ENCODE results near the gene ZNF367.

The ZNF367 gene

DNA sequence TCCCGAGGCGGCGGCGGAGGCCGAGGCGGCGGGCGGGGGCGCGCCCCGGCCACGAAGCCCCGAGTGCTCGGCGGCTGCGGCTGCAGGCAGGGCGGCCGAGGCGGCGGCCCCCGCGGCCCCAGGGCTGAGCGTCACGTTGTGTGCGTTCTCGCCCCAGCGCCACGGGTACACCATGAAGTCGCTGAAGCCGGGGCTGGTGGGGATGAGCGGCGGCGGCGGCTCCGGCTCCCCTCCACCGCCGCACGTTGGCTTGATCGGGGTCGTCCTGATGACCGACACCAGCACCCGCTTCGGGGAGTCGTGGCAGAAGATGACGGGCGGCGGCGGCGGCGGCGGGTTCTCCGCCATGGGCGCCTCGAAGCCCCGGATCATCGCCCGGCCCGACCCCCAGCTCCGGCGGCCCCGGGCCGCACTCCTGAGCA lies 498 bp downstream of the ZNF367 start:
- TF ChIP-seq, protein P1, sequence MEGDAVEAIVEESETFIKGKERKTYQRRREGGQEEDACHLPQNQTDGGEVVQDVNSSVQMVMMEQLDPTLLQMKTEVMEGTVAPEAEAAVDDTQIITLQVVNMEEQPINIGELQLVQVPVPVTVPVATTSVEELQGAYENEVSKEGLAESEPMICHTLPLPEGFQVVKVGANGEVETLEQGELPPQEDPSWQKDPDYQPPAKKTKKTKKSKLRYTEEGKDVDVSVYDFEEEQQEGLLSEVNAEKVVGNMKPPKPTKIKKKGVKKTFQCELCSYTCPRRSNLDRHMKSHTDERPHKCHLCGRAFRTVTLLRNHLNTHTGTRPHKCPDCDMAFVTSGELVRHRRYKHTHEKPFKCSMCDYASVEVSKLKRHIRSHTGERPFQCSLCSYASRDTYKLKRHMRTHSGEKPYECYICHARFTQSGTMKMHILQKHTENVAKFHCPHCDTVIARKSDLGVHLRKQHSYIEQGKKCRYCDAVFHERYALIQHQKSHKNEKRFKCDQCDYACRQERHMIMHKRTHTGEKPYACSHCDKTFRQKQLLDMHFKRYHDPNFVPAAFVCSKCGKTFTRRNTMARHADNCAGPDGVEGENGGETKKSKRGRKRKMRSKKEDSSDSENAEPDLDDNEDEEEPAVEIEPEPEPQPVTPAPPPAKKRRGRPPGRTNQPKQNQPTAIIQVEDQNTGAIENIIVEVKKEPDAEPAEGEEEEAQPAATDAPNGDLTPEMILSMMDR (IDR thresholded peaks at IDR 0.05; ENCODE audit: insufficient read depth, low read length): no peak
- 0 out of 2 replicates have a peak, but pooled peaks have one; percentile 18 for TF ChIP-seq POLR2AphosphoS5 (IDR thresholded peaks at IDR 0.05; ENCODE audit: low read depth)
- no peak for TF ChIP-seq SPI1 (IDR thresholded peaks at IDR 0.05; ENCODE audit: borderline replicate concordance, low read depth)
- Histone ChIP-seq H3K27me3 (ENCODE audit: insufficient read depth, poor library complexity, severe bottlenecking) (no peaks in the 10 kb centered on the region), H3K4me3 (replicated peaks; ENCODE audit: insufficient read depth, low read length) (peak overlapping the region; percentile 79), H3K27ac (replicated peaks) (peak overlapping the region; percentile 100)
- no peak for DNase-seq (ENCODE audit: low read depth in 1 of 2, low spot score in 1 of 2)

DNA sequence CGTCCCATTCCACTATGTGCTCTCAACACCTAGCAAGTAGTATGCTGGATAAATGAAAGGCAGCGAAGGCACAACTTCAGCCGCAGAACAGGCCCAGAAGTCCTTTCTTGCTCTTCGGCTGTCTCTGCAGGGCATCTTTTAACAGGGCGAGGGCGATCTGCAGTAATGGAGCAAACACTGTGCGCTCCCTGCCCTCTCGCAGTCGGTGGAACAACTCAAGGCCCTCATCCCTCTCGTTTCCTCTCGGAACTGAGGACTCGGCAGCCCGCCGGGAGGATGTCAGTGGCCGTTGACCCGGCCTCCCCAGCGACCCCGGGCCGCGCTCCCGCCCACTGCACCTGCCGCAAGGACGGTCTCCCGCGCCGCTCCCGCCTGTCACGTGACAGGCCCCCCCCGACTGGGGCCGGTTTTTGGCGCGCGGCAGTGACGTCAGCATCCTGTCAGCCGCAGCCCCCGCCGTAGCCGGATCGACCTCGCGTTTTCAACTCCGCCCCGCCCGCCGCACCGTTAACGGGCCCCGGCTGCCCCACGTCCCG lies 1.1 kb downstream of the ZNF367 start:
- Histone ChIP-seq H3K4me3 (replicated peaks; ENCODE audit: insufficient read depth, low read length) (peak overlapping the region; percentile 79), H3K27me3 (ENCODE audit: insufficient read depth, poor library complexity, severe bottlenecking) (no peaks in the 10 kb centered on the region), H3K27ac (replicated peaks) (peak overlapping the region; percentile 69)
- TF ChIP-seq GABPA (IDR thresholded peaks at IDR 0.05; ENCODE audit: low read depth): no peak
- TF ChIP-seq, protein P2, sequence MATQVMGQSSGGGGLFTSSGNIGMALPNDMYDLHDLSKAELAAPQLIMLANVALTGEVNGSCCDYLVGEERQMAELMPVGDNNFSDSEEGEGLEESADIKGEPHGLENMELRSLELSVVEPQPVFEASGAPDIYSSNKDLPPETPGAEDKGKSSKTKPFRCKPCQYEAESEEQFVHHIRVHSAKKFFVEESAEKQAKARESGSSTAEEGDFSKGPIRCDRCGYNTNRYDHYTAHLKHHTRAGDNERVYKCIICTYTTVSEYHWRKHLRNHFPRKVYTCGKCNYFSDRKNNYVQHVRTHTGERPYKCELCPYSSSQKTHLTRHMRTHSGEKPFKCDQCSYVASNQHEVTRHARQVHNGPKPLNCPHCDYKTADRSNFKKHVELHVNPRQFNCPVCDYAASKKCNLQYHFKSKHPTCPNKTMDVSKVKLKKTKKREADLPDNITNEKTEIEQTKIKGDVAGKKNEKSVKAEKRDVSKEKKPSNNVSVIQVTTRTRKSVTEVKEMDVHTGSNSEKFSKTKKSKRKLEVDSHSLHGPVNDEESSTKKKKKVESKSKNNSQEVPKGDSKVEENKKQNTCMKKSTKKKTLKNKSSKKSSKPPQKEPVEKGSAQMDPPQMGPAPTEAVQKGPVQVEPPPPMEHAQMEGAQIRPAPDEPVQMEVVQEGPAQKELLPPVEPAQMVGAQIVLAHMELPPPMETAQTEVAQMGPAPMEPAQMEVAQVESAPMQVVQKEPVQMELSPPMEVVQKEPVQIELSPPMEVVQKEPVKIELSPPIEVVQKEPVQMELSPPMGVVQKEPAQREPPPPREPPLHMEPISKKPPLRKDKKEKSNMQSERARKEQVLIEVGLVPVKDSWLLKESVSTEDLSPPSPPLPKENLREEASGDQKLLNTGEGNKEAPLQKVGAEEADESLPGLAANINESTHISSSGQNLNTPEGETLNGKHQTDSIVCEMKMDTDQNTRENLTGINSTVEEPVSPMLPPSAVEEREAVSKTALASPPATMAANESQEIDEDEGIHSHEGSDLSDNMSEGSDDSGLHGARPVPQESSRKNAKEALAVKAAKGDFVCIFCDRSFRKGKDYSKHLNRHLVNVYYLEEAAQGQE (IDR thresholded peaks at IDR 0.05; ENCODE audit: insufficient replicate concordance, low read depth): no peak
- TF ChIP-seq, protein P1 (IDR thresholded peaks at IDR 0.05; ENCODE audit: insufficient read depth, low read length): no peak
- no peak for TF ChIP-seq SPI1 (IDR thresholded peaks at IDR 0.05; ENCODE audit: borderline replicate concordance, low read depth)
- no peak for TF ChIP-seq POLR2AphosphoS5 (IDR thresholded peaks at IDR 0.05; ENCODE audit: low read depth)
- DNase-seq (ENCODE audit: low read depth in 1 of 2, low spot score in 1 of 2): peak; percentile 75 to 83

DNA sequence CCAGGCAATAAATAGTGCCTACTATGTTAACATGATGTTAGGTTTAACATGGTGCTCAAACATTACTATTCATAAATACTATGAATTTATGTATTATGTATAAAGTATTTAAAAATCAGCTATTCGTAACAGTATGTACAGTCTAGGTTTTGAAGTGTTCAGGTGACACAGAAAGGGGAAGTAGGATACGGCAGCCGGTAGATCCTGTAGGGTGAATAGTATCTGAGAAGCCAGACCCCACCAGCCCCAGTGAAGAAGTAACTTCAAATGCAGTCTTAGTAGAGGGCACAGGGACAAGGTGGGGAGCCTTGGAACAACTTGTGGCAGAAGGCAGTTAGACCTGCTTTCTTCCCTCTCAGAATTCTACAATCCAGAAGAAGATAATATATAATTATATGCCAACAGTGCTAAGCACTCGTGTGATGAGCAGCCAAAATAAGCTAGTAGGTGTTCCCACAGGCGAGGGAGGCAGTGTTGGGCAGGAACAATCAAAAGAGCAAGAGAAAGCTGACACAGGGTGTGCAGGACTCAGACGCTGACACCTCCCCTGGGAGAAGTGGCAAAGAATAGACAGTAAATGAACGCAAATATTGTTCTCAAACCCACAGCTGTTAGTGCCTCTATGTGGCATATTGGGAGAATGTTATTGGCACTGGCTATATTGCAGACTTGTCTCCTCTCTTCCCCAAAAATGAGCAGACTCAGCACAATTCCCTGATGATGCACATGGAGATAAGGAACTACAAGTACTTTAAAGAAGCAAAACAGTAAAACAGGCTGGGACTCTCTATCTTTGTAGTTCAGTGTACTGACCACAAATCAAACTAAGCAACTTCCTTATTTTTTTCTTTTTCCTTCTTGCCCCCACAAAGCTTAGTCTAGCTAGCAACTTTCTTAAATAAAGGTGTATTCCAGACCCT lies 4.6 kb downstream of the ZNF367 start:
- peak; percentile 60 to 67 for DNase-seq (ENCODE audit: low read depth in 1 of 2, low spot score in 1 of 2)
- TF ChIP-seq, protein P1 (IDR thresholded peaks at IDR 0.05; ENCODE audit: insufficient read depth, low read length): no peak
- TF ChIP-seq GABPA (IDR thresholded peaks at IDR 0.05; ENCODE audit: low read depth): no peak
- TF ChIP-seq SPI1 (IDR thresholded peaks at IDR 0.05; ENCODE audit: borderline replicate concordance, low read depth): peak; percentile 50; the same call in 1 of the 2 replicates
- TF ChIP-seq, protein P2 (IDR thresholded peaks at IDR 0.05; ENCODE audit: insufficient replicate concordance, low read depth): no peak
- Histone ChIP-seq H3K4me3 (replicated peaks; ENCODE audit: insufficient read depth, low read length) (no peak overlapping the region), H3K27me3 (ENCODE audit: insufficient read depth, poor library complexity, severe bottlenecking) (no peaks in the 10 kb centered on the region), H3K27ac (replicated peaks) (no peak overlapping the region)

All from HL-60 (cell line).